Adrenal gland (tissue), 19 donors: Measurements from ENCODE around the gene CLIP1. TPM values are rescaled to one million over a fixed set of nuclear protein-coding genes. Genes with fewer than 3 reads are reported as not detected.
"Not testable (repeated sequence)": the region's sequence is repeated elsewhere in the genome, so short reads cannot be mapped to it uniquely, and the experiment has no call there.

Source experiments
- DNase-seq, 7 donors: peaks; one replicate each; pipeline ENCODE4 v3.0.0-alpha.2; 2019 to 2020
- H3K27ac ChIP-seq, 5 donors: fragments of 200-600 bp; sonication (generic) in 4 of 5; 1 replicate in 3 of 5; 2 replicates in 2 of 5; pipeline versions ENCODE4 v1.5.1 to v1.8.0; 2016 to 2020; ENCODE audit warnings: mild to moderate bottlenecking in 1 of 5
- H3K27me3 ChIP-seq: fragments of 200-600 bp; 2 replicates; pipeline ENCODE4 v1.8.0; 2021
- H3K36me3 ChIP-seq, 2 donors: fragments of 200-600 bp; replicated peaks in 1 of 2; 1 replicate in 1 of 2; 2 replicates in 1 of 2; pipeline versions ENCODE4 v1.5.1 to v1.8.0; 2018 to 2022
- H3K4me1 ChIP-seq, 2 donors: fragments of 200-600 bp; replicated peaks in 1 of 2; 1 replicate in 1 of 2; 2 replicates in 1 of 2; pipeline versions ENCODE4 v1.5.1 to v1.8.0; 2018 to 2021
- H3K4me3 ChIP-seq, 4 donors: fragments of 200-600 bp; sonication (generic) in 3 of 4; one replicate each; pipeline ENCODE4 v1.5.1; 2016 to 2018
- H3K9me3 ChIP-seq, 3 donors: fragments of 200-600 bp; sonication (generic) in 1 of 3; replicated peaks in 1 of 3; 1 replicate in 2 of 3; 2 replicates in 1 of 3; pipeline versions ENCODE4 v1.5.1 to v1.8.0; 2016 to 2021
- POLR2A ChIP-seq, 2 donors: fragments of 450-650 bp; IDR thresholded peaks; one replicate each; pipeline ENCODE4 v1.6.1; 2017; ENCODE audit warnings: antibody characterized with exemption in 2 of 2, mild to moderate bottlenecking in 2 of 2, moderate library complexity in 1 of 2
- WGBS, 4 donors: extraction: QIAGEN DNeasy Blood & Tissue Kit in 2 of 4; methylation state at CpG; one replicate each; pipeline versions ENCODE4 v1.1.5 to v1.1.7; 2013 to 2017; 5-methylcytosine and 5-hydroxymethylcytosine counted together
- intact Hi-C, 2 donors: fragments of 100-400 bp; cut with DNase I; formaldehyde crosslinking; loops; one replicate each; pipeline versions ENCODE4 v1.14.1 to v1.15.0; 2022 to 2023
- long read RNA-seq, 10 donors: library from polyadenylated mRNA in 3 of 10; unstranded in 2 of 10; stranded (forward) in 1 of 10; transcript quantifications; one replicate each; pipeline ENCODE4 v2.0.0 and lab custom pipeline, GENCODE V29; 2021 to 2026
- polyA plus RNA-seq, 3 donors: library from polyadenylated mRNA; stranded (reverse); fragments of 200-250 nt in 2 of 3; fragments of 350-450 nt in 1 of 3; fragmentation: Illumina TruSeq in 1 of 3; extraction: RNeasy Lipid Tissue Mini Kit (QIAGEN cat#74804) in 1 of 3; gene quantifications; one replicate each; pipeline ENCODE4 v1.2.3, GENCODE V29; 2013 to 2014
- total RNA-seq, 9 donors: library from RNA; depleted of rRNA in 4 of 9; stranded (reverse); fragments of >200 nt in 4 of 9; fragments of 120-200 nt in 1 of 9; fragmentation: NEBNext Ultra II Directional in 1 of 9; extraction: Animal tissue kit (Norgen Biotek cat#: 25700) in 1 of 9; gene quantifications; one replicate each; pipeline versions ENCODE4 v1.1.0 to v1.2.4, GENCODE V29; 2013 to 2023
- TF ChIP-seq, protein P1 (sequence below), 6 experiments: fragments of 450-650 bp in 4 of 6; fragments of 200-600 bp in 2 of 6; sonication (generic) in 1 of 6; IDR thresholded peaks; 1 replicate in 5 of 6; 2 replicates in 1 of 6; pipeline versions ENCODE4 v1.5.1 to v1.8.0; 2016 to 2021; ENCODE audit warnings: antibody characterized with exemption in 6 of 6, mild to moderate bottlenecking in 2 of 6, moderate library complexity in 1 of 6
- donor health status: healthy with polysubstance abuse.
- donor health status: Bipolar disorder and iron deficiency.
- donor health status: DM: yes; HTN: yes; CAD: no.
- donor health status: DM: no; HTN: no; CAD: no.
- donor health status: DM: no; HTN: no; CAD: no.
- donor health status: DM: yes; HTN: yes; CAD: no.

The CLIP1 gene
- 100 to 1,000 TPM in 3 of 9 donors, 10 to 100 TPM in 6; 50.8 to 134 (median 92.5) TPM for total RNA-seq
- 100 to 1,000 TPM in 1 of 3 donors, 10 to 100 TPM in 2; 22.8 to 112 (median 41.0) TPM for polyA plus RNA-seq
- long read RNA-seq, donor 1, partial matches to known transcripts = 0 of 3 reads
- long read RNA-seq, donor 1, other reads (novel, unspliced or antisense) = 0 of 3 reads
- long read RNA-seq, donor 2, partial matches to known transcripts = 0 of 2 reads
- long read RNA-seq, donor 2, other reads (novel, unspliced or antisense) = 0 of 2 reads
- long read RNA-seq, donor 3 = 0 reads
- long read RNA-seq, donor 4, partial matches to known transcripts = 44 of 54 reads
- long read RNA-seq, donor 4, other reads (novel, unspliced or antisense) = 9 of 54 reads
- long read RNA-seq, donor 5, full-length matches to known transcripts = 45 of 66 reads
- long read RNA-seq, donor 5, partial matches to known transcripts = 8 of 66 reads
- long read RNA-seq, donor 5, other reads (novel, unspliced or antisense) = 13 of 66 reads
- long read RNA-seq, donor 6, partial matches to known transcripts = 30 of 40 reads
- long read RNA-seq, donor 6, other reads (novel, unspliced or antisense) = 10 of 40 reads
- long read RNA-seq, donor 7 = 0 reads
- long read RNA-seq, donor 8, partial matches to known transcripts = 0 of 2 reads
- long read RNA-seq, donor 8, other reads (novel, unspliced or antisense) = 0 of 2 reads
- long read RNA-seq, donor 9 = 0 reads
- long read RNA-seq, donor 10, full-length matches to known transcripts = 2 of 7 reads
- long read RNA-seq, donor 10, partial matches to known transcripts = 5 of 7 reads
- long read RNA-seq, donor 10, other reads (novel, unspliced or antisense) = 0 of 7 reads

GRCh38 chr12:122421821-122422729 lies at the start of gene CLIP1:
TSS of gene CLIP1 (minus strand) at chr12:122422669. CDS start at chr12:122380452, 42,217 bp downstream.
- Histone ChIP-seq H3K4me1 (peaks cover 19 to 48% of the 10 kb centered on the region in 2 donors), H3K27ac (peak within 1 kb of the TSS; percentile 95 to 100 (median 98)), H3K9me3 (no peaks in the 10 kb centered on the region), H3K36me3 (no peaks in the 10 kb centered on the region), H3K27me3 (no peaks in the 10 kb centered on the region), H3K4me3 (peak within 1 kb of the TSS; percentile 13 to 99 (median 61))
- peak; percentile 64 to 77 (median 70) for DNase-seq
- intact Hi-C loops = loop anchor here in 1 of 2 donors (10.0 kb wide), 1 partner anchor 53 kb away; no protein-coding TSS in a partner anchor
- peak; percentile 78 to 82 for TF ChIP-seq POLR2A (IDR thresholded peaks at IDR 0.05)
- TF ChIP-seq, protein P1, sequence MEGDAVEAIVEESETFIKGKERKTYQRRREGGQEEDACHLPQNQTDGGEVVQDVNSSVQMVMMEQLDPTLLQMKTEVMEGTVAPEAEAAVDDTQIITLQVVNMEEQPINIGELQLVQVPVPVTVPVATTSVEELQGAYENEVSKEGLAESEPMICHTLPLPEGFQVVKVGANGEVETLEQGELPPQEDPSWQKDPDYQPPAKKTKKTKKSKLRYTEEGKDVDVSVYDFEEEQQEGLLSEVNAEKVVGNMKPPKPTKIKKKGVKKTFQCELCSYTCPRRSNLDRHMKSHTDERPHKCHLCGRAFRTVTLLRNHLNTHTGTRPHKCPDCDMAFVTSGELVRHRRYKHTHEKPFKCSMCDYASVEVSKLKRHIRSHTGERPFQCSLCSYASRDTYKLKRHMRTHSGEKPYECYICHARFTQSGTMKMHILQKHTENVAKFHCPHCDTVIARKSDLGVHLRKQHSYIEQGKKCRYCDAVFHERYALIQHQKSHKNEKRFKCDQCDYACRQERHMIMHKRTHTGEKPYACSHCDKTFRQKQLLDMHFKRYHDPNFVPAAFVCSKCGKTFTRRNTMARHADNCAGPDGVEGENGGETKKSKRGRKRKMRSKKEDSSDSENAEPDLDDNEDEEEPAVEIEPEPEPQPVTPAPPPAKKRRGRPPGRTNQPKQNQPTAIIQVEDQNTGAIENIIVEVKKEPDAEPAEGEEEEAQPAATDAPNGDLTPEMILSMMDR (IDR thresholded peaks at IDR 0.05) = peak in 5 of 6 experiments; percentile 13 to 41 (median 24)
- 0 to 1% (median 1%) methylated on average over 24 to 109 of the region's 118 CpGs for WGBS, 4 donors

- intact Hi-C loops = loop anchor here in 1 of 2 donors (10.0 kb wide), 1 partner anchor 47 kb away; the partner anchor contains the start of gene CLIP1
- H3K27ac ChIP-seq = peak overlapping the region in 3 of 5 donors; percentile 9 to 49 (median 16)
- TF ChIP-seq, protein P1 (IDR thresholded peaks at IDR 0.05) = peak; percentile 63 to 89 (median 83)
- no peak for TF ChIP-seq POLR2A (IDR thresholded peaks at IDR 0.05)
- no peak overlapping the region for H3K4me3 ChIP-seq
- H3K27me3 ChIP-seq = no peaks in the 10 kb centered on the region
- H3K36me3 ChIP-seq = peaks cover 0 to 42% of the 10 kb centered on the region in 2 donors
- H3K9me3 ChIP-seq = no peaks in the 10 kb centered on the region
- peak in 2 of 7 donors; percentile 14 to 52 for DNase-seq
- no peaks in the 10 kb centered on the region for H3K4me1 ChIP-seq
- WGBS, 4 donors = 29 to 32% (median 31%) methylated on average over 3 of the region's 3 CpGs
Observed at GRCh38 chr12:122471324-122472226, 49.1 kb upstream of the CLIP1 start.

- not testable (repeated sequence) for H3K27me3 ChIP-seq, H3K4me3 ChIP-seq, H3K27ac ChIP-seq, H3K4me1 ChIP-seq, H3K9me3 ChIP-seq
- peak in 2 of 7 donors; percentile 13 to 53 for DNase-seq
- H3K36me3 ChIP-seq = peaks cover 0 to 32% of the 10 kb centered on the region in 2 donors
- 86 to 95% (median 92%) methylated on average over 4 to 7 of the region's 7 CpGs for WGBS, 4 donors
- intact Hi-C loops = loop anchor here in 1 of 2 donors (10.0 kb wide), 1 partner anchor 46 kb away; the partner anchor contains the start of gene CLIP1
Observed at GRCh38 chr12:122470576-122470975, 48.1 kb upstream of the CLIP1 start.

DNA sequence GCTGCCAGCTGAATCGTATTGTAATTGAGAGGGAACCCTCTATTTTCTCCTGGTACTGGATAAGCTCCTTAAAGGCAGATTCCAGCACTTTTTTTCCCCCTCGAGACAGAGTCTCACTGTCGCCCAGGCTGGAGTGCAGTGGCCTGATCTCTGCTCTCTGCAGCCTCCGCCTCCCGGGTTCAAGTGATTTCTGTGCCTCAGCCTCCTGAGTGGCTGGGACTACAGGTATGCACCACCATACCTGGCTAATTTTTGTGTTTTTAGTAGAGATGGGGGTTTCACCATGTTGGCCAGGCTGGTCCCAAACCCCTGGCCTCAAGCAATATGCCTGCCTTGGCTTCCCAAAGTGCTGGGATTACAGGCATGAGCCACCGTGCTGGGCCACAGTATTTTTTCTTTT lies 47.4 kb upstream of the CLIP1 start:
- 83 to 88% (median 86%) methylated on average over 6 of the region's 6 CpGs for WGBS, 4 donors
- H3K27ac ChIP-seq, H3K27me3 ChIP-seq, H3K9me3 ChIP-seq, H3K4me3 ChIP-seq, H3K4me1 ChIP-seq: not testable (repeated sequence)
- peak in 2 of 7 donors; percentile 12 to 28 for DNase-seq
- H3K36me3 ChIP-seq = peaks cover 0 to 26% of the 10 kb centered on the region in 2 donors
- intact Hi-C loops = loop anchor here (10.0 kb wide), 2 partner anchors 45 to 65 kb away; partner anchors contain the start of gene CLIP1 (in 1 of the 2)
